GM21529 (cell line): Measurements from ENCODE around the gene MFAP1.
"Not testable (repeated sequence)": the region's sequence is repeated elsewhere in the genome, so short reads cannot be mapped to it uniquely, and the experiment has no call there.

Source experiments
- ATAC-seq: cut with Tn5 transposase; IDR thresholded peaks from one replicate; pipeline ENCODE4 v1.9.1; 2021; ENCODE audit not compliant: unreplicated experiment

The MFAP1 gene, protein sequence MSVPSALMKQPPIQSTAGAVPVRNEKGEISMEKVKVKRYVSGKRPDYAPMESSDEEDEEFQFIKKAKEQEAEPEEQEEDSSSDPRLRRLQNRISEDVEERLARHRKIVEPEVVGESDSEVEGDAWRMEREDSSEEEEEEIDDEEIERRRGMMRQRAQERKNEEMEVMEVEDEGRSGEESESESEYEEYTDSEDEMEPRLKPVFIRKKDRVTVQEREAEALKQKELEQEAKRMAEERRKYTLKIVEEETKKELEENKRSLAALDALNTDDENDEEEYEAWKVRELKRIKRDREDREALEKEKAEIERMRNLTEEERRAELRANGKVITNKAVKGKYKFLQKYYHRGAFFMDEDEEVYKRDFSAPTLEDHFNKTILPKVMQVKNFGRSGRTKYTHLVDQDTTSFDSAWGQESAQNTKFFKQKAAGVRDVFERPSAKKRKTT

DNA sequence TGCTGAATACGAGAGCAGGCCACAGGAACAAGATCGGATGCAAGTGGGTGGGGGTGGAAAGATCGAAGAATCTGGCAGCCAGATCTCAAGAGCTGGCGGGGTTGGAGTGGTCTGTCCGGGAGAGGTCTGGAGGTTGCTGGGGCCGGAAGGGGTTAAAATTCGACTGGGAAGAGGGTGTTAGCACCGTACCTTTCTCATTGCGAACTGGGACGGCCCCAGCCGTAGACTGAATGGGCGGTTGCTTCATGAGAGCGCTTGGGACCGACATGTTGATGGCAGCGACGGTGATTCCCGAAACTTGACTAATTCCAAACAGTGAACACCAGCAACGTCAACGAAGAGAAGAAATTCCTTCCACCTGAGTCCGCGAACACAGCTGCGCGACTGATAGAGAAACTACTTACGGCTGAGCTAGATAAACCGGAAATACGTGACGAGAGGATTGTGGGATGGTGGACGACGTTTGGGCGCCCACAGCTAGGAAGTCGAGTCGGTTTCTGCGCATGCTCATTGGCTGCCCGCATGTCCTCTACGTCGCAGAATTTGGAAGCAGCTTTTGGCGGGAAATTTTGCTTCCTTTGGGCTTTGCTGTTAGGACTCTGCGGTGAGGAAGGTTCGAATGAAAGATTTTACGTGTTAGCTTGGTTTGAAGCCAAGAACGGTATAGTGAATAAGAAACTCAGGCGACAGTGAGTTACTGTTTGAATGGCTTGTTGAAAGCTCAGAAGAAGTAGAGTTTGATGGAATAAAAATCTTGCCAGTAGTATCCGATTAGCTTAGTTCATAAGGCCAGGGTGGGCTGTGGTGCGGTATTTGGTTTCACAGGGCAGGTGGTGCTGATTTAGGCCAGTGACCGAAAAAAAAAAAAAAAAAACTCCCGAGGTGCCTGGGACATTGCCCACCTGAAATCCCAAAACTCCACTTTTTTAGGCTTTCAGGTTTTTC lies at the start of gene MFAP1:
Gene MFAP1, minus strand, starts transcription at position 389 of the 945 bp plus-strand sequence. Its CDS starts 121 bp downstream, at position 268.
- ATAC-seq: peak; percentile 66

DNA sequence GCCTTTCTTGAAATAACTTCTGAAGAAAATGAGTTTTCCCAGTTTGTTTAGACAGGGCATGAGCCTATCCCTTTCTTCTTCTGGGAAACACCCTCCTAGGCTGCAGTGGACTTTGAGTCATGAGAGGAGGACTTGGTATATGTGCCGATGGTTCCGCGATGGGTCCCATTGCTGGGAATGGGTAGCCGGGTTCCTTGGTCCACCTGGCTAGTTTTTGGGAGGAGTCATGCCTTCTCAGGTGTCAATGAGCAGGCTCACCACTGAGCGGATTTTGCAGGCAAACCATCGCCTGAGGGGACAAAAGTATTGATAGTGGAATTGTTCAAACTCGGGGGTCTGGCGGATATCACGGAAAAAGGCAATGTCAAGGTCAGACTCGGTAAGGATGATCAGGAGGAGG lies 49.2 kb upstream of the MFAP1 start:
- ATAC-seq: no peak

DNA sequence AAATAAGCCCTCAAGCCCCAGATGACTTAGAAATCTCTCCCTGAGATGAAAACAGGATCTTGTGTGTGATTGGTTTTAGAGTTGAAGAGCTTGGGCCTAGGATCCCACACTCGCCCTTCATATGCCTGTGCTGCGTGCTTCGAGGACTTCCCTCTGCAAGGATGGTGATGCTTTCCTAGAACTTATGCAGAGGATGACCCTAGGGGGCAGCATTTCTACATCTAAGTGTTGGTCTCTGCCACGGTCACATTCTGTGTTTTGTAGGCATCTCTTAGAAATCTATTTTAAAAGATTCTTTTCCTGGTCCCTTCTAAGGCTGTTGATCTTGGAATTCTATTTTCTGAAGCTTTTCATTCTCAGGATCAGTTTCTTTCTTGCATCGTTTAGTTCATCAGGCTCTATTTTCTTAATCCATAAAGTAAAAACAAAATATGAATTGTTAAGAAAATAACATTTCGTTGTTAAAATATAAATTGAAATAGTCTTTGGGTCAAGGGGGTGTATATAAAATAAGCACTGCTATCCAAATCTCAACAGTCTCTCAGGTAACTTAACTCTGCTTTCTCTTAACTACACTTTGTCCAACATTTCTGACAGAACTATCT lies 48.0 kb upstream of the MFAP1 start:
- no peak for ATAC-seq

DNA sequence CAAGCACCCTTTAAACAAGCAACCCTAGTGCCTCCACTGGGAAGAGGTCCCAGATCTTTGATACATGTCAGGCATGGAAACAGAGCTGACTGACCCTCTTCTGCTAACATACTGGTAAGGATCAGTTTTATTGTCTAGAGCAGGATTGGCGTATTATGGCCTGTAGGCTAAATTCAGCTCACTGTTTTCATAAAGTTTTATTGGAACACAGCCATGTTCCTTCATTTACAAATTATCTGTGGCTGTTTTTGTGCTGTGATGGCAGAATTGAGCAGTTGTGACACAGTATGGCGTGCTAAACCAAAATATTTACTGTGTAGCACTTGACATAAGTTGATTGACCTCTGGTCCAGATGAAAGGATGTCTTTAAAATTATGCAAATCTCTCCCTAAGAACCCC lies 47.3 kb upstream of the MFAP1 start:
- ATAC-seq: no peak

DNA sequence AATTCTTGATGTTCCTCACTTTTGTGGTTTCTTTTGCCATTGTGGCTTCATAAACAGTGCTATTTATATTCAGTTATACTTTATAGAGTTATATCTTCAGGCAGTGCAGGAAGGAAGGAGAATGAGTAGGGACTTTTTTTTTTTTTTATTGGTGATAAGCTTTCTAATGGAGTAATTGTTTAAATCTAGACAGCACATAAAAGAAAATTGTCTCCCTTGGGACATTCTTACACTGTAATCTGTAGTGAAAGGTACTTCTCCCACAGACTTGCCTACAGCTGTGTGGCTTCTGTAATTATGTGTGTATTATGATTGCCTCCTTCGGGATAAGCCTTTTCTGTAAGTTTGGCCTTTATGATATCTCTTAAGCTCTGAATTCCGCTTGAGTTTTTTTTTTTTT lies 43.9 kb upstream of the MFAP1 start:
- no peak for ATAC-seq

DNA sequence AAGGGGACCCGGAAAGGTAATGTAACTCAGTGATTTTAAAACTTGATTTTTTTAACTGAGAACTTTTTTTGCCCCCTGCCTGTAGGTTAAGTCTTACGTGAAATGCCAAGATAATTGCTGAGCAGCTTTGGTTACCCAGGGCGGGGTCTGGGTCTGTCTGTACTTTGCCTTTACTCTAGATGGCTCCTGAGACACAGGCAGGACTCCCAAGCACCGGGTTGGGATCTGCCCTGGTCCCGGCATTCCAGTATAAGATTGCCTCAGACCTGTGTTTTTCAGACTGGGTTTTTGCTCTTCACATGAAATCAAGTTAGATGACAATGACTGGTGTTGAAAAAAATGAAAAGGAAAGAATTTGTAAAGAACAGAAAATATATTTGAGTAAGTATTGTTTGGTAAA lies 42.6 kb upstream of the MFAP1 start:
- no peak for ATAC-seq

DNA sequence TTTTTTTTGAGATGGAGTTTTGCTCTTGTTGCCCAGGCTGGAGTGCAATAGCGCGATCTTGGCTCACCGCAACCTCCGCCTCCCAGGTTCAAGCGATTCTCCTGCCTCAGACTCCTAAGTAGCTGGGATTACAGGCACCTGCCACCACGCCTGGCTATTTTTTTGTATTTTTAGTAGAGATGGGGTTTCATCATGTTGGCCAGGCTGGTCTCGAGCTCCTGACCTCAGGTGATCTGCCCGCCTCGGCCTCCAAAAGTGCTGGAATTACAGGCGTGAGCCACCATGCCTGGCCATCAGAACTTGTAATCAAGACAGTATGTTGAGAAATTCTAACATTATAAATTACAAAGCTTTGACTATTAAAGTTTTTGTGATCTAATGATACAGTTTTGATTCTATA lies 42.1 kb upstream of the MFAP1 start:
- ATAC-seq: not testable (repeated sequence)

DNA sequence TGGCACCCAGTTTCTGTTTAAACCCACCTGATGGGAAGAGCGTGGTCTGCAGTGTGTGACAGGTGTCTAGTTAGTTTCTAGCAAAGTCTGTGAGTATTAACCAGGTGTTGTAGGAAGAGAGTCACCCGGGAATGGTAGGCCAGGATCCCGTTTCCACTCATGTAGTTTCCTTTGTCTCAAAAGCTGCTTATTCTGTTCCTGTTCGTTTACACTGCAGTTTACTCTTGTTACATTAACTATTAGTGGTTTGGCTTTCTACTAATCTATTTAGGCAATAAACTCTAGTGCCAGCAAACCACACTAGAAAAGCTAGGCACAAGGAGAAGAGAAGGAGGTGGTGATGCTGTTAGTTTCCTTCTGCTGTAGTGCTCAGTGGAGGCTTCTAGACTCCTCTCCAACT lies 35.1 kb upstream of the MFAP1 start:
- no peak for ATAC-seq

DNA sequence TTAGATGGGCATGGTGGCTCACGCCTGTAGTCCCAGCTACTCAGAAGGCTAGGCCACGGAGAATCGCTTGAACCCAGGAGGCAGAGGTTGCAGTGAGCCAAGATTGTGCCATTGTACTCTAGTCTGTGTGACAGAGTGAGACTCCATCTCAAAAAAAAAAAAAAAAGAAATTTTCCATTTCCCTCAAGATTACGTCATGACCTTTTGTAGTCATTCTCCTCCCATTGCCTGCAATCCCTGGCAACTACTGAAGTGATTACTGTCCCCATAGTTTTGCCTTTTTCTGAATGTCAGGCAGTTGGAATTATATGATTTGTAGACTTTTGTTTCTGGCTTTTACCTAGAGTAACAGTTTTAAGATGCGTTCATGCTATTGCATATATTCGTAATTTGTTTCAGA lies 30.3 kb upstream of the MFAP1 start:
- no peak for ATAC-seq

DNA sequence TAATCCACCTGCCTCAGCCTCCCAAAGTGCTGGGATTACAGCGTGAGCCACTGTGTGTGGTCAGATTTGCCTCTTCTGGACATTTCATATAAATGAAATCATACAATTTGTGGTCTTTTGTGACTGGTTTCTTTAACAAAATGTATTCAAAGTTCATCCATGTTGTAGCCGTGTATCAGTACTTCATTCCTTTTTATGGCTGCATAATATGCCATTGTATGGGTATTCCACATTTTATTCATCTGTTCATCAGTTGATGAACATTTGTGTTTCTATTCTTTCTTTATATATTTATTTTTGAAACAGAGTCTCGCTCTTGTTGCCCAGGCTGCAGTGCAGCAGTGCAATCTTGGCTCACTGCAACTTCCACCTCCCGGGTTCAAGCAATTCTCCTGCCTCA lies 28.1 kb upstream of the MFAP1 start:
- no peak for ATAC-seq

DNA sequence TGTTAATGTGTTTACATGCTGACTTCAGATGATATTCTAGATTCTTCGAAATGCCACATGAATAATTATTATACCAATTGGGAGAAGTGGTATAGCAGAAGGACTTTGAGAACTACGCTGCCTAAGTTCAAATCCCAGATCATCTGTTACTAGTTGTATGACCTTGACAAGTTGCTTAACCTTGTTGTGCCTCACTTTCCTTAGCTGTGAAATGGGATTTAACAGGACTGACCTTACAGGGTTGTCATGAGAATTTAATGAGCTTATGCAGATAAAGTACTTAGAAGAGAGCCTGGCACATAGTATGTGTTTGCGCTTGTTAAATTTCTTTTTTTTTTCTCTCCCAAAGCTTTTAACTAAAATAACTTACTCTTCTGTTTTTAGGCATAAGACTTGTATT lies 26.8 kb upstream of the MFAP1 start:
- no peak for ATAC-seq

DNA sequence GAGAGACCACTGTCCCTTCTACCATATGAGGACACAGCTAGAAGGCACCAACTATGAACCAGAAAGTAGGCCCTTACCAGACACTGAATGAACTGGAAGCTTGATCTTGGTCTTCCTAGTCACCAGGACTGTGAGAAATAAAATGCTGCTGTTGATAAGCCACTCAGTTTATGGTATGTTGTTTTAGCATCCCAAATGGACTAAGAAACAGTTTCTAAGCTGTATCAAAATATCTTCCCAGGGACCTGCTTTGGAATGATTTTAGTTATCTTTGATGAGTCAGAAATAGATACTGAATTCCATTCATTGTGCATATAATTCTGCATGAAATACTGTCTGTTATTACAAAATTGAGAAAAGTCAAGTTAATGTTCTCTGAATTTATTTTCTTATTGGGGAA lies 20.9 kb upstream of the MFAP1 start:
- ATAC-seq: no peak

DNA sequence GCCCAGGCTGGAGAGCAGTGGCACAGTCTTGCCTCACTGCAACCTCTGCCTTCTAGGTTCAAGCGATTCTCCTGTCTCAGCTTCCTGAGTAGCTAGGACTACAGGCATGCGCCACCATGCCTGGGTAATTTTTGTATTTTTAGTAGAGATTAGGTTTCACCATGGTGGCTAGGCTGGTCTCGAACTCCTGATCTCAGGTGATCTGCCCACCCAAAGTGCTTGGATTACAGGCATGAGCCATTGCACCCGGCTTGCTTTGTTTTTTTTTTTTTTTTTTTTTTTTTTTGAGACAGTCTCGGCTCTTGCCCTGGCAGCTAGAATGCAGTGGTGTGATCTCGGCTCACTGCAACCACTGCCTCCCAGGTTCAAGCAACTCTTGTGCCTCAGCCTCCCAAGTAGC lies 8.0 kb upstream of the MFAP1 start:
- not testable (repeated sequence) for ATAC-seq

DNA sequence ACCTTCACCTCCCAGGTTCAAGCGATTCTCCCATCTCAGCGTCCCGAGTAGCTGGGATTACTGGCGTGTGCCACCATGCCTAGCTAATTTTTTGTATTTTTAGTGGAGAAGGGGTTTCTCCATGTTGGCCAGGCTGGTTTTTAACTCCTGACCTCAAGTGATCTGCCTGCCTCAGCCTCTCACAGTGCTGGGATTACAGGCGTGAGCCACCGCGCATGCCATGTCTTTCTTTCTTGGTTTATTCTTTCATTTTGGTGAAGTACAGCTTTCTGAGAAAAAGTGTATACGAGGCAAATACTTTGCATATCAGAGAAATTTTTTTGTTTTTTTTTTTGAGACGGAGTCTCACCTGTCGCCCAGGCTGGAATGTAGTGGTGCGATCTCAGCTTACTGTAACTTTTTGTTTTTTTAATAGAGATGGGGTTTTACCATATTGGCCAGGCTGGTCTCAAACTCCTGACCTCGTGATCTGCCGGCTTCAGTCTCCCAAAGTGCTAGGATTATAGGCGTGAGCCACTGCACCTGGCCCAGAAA lies 7.1 kb upstream of the MFAP1 start:
- ATAC-seq: not testable (repeated sequence)

DNA sequence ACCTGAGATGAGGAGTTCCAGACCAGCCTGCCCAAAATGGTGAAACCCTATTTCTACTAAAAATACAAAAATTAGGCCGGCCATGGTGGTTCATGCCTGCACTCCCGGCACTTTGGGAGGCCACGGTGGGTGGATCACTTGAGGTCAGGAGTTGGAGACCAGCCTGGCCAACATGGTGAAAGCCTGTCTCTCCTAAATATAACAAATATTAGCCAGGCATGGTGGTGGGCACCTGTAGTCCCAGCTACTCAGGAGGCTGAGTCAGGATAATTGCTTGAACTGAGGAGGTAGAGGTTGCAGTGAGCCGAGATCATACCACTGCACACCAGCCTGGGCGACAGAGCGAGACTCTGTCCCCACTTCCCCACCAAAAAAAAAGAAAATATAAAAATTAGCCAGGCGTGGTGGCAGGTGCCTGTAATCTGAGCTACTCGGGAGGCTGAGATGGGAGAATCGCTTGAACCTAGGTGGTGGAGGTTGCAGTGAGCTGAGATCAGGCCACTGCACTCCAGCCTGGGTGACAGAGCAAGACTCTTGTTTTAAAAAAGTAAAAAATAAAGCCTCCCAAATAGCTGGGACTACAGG lies 6.3 kb upstream of the MFAP1 start:
- ATAC-seq: not testable (repeated sequence)

DNA sequence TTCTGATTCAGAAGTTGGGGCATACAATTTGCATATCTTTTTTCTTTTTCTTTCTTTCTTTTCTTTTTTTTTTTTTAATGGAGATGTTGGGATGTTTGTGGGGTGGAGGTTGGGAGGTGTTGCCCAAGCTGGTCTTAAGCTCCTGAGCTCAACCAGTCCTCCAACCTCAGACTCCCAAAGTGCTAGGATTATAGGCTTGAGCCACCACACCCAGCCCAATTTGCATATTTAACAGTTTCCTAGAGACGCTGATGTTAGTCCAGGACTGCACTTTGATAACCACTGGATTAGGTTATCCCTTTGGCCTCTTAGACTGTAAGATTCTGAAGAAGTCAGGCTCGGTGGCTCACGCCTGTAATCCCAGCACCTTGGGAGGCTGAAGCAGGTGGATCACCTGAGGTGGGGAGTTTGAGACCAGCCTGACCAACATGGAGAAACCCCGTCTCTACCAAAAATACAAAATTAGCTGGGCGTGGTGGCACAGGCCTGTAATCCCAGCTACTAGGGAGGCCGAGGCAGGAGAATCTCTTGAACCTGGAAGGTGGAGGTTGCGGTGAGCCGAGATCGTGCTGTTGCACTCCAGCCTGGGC lies 5.6 kb upstream of the MFAP1 start:
- not testable (repeated sequence) for ATAC-seq

DNA sequence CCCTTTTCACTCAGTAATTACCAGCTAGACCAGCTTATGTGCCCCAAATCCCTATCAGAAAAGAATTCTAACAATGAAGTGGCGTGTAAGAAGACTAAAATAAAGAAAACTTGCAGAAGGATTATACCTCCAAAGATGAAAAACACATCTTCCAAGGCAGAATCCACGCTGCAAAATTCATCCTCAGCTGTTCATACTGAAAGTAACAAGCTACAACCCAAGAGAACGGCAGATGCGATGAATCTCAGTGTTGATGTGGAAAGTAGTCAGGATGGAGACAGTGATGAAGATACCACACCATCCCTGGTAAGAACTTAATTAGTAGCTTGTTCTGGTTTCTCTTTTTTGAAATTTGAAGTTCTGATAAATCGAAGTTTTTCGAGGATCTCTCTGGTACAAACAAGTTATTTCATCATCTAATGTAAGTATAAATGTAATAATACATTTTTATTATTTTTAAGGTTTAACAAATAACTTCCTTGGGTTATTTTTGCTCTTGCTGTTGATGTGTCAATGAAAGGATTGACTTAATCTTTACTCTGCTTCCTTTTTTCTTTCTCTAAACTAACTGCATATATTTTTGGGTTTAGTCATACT lies 3.7 kb upstream of the MFAP1 start:
- no peak for ATAC-seq

DNA sequence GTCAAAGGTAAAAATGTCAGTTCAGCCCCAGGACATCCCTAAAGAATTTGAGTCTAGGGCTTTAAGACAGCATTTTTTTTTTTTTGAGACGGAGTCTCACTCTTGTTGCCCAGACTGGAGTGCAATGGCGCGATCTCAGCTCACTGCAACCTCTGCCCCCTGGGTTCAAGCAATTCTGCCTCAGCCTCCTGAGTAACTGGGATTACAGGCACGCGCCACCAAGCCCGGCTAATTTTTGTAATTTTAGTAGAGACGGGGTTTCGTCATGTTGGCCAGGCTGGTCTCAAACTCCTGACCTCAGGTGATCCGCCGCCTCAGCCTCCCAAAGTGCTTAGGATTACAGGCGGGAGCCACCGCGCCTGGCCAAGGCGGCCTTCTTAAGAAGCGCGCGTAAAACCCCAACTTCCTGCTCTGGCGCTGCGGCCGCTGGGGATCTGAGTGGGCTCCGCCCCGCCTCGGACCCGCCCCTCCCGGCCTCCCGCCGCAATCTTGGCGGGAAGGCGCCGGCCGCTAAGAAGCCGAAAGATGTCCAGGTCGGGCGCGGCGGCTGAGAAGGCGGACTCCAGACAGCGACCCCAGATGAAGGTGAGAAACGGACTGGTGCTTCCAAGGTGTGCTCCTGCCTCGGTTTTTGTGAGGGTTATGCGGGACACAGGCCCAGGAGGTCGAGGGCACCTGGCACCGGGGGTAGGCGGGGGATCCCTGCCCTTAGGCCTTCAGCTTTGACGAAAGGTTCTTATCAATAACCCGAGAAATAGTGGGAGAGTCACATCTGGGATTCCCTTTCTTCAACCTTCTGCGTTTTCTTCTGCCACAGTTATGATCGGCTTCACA lies 2.2 kb upstream of the MFAP1 start, which contains the start of gene WDR76:
Gene WDR76, plus strand, starts transcription at position 495 of the 834 bp plus-strand sequence. Its CDS starts 31 bp downstream, at position 526.
- peak; percentile 59 for ATAC-seq

DNA sequence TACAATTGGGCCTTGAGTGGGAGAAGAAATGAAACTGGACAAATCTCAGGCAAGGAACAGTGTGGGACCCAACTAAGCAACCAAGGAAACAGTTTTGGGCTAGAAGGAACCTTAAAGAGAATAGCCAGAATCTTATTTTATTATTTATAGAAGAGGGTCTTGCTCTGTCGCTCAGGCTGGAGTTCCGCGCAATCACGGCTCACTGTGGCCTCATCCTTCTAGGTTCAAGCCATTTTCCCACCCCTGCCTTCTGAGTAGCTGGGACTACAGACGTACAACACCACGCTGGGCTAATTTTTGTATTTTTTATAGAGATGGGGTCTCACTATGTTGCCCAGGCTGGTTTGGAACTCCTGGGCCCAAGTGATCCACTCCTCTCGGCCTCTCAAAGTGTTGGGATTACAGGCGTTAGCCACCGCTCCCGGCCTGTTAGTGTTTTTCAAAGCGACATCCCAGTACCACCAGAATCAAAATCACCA lies 1.6 kb upstream of the MFAP1 start:
- ATAC-seq: no peak
